Gastroesophageal sphincter (tissue), 4 donors: ENCODE results near the gene DCP2. TPM values are rescaled to one million over a fixed set of nuclear protein-coding genes. Genes with fewer than 3 reads are reported as not detected.

Experiments
- ATAC-seq: fragments of 150-250 bp; one replicate; pipeline ENCODE4 v1.9.1; 2016; ENCODE audit warnings: mild to moderate bottlenecking, moderate library complexity
- H3K27ac ChIP-seq, 4 donors: fragments of 200-600 bp; sonication (generic) in 3 of 4; 1 replicate in 3 of 4; 2 replicates in 1 of 4; pipeline ENCODE4 v1.5.1; 2016 to 2019
- H3K27me3 ChIP-seq: fragments of 200-600 bp; sonication (generic); one replicate; pipeline ENCODE4 v1.5.1; 2019
- H3K36me3 ChIP-seq, 2 donors: fragments of 200-600 bp; sonication (generic); one replicate each; pipeline ENCODE4 v1.5.1; 2019; ENCODE audit warnings: control low read depth in 1 of 2
- H3K4me1 ChIP-seq, 3 donors: fragments of 200-600 bp; sonication (generic); 1 replicate in 2 of 3; 2 replicates in 1 of 3; pipeline ENCODE4 v1.5.1; 2016 to 2019; ENCODE audit warnings: control low read depth in 2 of 3
- H3K4me3 ChIP-seq, 2 donors: fragments of 200-600 bp; sonication (generic); one replicate each; pipeline ENCODE4 v1.5.1; 2019; ENCODE audit warnings: mild to moderate bottlenecking in 1 of 2, moderate library complexity in 1 of 2
- H3K9me3 ChIP-seq, 3 donors: fragments of 200-600 bp; sonication (generic); one replicate each; pipeline ENCODE4 v1.5.1; 2017 to 2019; ENCODE audit warnings: control low read depth in 2 of 3
- EP300 ChIP-seq: sonication (generic); formaldehyde crosslinking; IDR thresholded peaks from one replicate; pipeline ENCODE4 v1.6.1; 2017; ENCODE audit warnings: antibody characterized with exemption, mild to moderate bottlenecking
- POLR2A ChIP-seq, 2 donors: fragments of 450-650 bp; IDR thresholded peaks; one replicate each; pipeline ENCODE4 v1.6.1; 2017; ENCODE audit warnings: antibody characterized with exemption in 2 of 2, mild to moderate bottlenecking in 2 of 2, moderate library complexity in 1 of 2
- POLR2AphosphoS5 ChIP-seq: sonication (generic); formaldehyde crosslinking; IDR thresholded peaks from one replicate; pipeline ENCODE4 v1.6.1; 2017; ENCODE audit warnings: antibody characterized with exemption
- WGBS, 2 donors: methylation state at CpG; one replicate each; pipeline ENCODE4 v1.1.5; 2018; ENCODE audit warnings: low coverage in 1 of 2; 5-methylcytosine and 5-hydroxymethylcytosine counted together
- total RNA-seq, 4 donors: library from RNA; depleted of rRNA; stranded (reverse); fragments of >200 nt; gene quantifications; one replicate each; pipeline ENCODE4 v1.1.0, GENCODE V29; 2016
- TF ChIP-seq, protein P1 (sequence below), 4 experiments: fragments of 200-600 bp in 2 of 4; fragments of 450-650 bp in 2 of 4; sonication (generic) in 1 of 4; IDR thresholded peaks; one replicate each; pipeline ENCODE4 v1.5.1; 2017 to 2019; ENCODE audit warnings: antibody characterized with exemption in 4 of 4, mild to moderate bottlenecking in 2 of 4, moderate library complexity in 2 of 4

DCP2 gene
- total RNA-seq, 4 donors from 2014 or later, result 13.2 to 37.6 (median 24.9) TPM

DNA sequence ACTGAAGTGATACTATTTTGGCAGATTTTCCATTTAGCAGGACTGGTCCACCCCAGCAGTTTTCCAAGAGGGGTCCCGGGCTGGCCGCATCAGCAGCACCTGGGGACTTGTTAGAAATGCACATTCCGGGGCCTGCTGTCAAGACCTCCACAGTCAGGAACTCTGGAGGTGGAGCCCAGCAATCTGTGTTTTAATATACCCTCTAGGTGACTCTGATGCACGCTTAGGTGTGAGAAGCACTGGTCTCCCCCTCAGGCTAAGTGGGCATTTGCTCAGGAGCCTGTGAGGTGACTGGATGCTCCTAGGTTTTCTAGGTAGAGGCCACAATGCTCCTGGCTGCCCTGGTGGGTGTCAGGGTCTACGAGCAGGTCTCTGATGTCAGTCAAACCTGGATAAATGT lies 81.7 kb downstream of the DCP2 start:
- Histone ChIP-seq H3K27ac (no peak overlapping the region), H3K9me3 (no peaks in the 10 kb centered on the region), H3K36me3 (peaks cover 0 to 37% of the 10 kb centered on the region in 2 donors), H3K27me3 (no peaks in the 10 kb centered on the region), H3K4me3 (no peak overlapping the region), H3K4me1 (peaks cover 0 to 17% (median 0%) of the 10 kb centered on the region in 3 donors)
- 90 to 100% methylated on average over 2 to 3 of the region's 5 CpGs for WGBS, 2 donors
- no peak for ATAC-seq
- TF ChIP-seq POLR2A (IDR thresholded peaks at IDR 0.05) (no peak), EP300 (no peak), POLR2AphosphoS5 (no peak)
- TF ChIP-seq, protein P1, sequence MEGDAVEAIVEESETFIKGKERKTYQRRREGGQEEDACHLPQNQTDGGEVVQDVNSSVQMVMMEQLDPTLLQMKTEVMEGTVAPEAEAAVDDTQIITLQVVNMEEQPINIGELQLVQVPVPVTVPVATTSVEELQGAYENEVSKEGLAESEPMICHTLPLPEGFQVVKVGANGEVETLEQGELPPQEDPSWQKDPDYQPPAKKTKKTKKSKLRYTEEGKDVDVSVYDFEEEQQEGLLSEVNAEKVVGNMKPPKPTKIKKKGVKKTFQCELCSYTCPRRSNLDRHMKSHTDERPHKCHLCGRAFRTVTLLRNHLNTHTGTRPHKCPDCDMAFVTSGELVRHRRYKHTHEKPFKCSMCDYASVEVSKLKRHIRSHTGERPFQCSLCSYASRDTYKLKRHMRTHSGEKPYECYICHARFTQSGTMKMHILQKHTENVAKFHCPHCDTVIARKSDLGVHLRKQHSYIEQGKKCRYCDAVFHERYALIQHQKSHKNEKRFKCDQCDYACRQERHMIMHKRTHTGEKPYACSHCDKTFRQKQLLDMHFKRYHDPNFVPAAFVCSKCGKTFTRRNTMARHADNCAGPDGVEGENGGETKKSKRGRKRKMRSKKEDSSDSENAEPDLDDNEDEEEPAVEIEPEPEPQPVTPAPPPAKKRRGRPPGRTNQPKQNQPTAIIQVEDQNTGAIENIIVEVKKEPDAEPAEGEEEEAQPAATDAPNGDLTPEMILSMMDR (IDR thresholded peaks at IDR 0.05), result no peak

- TF ChIP-seq POLR2A (IDR thresholded peaks at IDR 0.05) (no peak), POLR2AphosphoS5 (no peak), EP300 (no peak)
- TF ChIP-seq, protein P1 (IDR thresholded peaks at IDR 0.05), result no peak
- H3K4me1 ChIP-seq, result peaks cover 0 to 17% (median 0%) of the 10 kb centered on the region in 3 donors
- no peaks in the 10 kb centered on the region for H3K9me3 ChIP-seq
- H3K36me3 ChIP-seq, result peaks cover 0 to 37% of the 10 kb centered on the region in 2 donors
- no peaks in the 10 kb centered on the region for H3K27me3 ChIP-seq
- no peak for ATAC-seq
- 82% methylated on average over 3 of the region's 6 CpGs; no CpG with 5 or more reads in 1 of the 2 donors for WGBS, 2 donors
- no peak overlapping the region for H3K4me3 ChIP-seq
- no peak overlapping the region for H3K27ac ChIP-seq
Observed at GRCh38 chr5:113058706-113059226, 82.2 kb downstream of the DCP2 start.

DNA sequence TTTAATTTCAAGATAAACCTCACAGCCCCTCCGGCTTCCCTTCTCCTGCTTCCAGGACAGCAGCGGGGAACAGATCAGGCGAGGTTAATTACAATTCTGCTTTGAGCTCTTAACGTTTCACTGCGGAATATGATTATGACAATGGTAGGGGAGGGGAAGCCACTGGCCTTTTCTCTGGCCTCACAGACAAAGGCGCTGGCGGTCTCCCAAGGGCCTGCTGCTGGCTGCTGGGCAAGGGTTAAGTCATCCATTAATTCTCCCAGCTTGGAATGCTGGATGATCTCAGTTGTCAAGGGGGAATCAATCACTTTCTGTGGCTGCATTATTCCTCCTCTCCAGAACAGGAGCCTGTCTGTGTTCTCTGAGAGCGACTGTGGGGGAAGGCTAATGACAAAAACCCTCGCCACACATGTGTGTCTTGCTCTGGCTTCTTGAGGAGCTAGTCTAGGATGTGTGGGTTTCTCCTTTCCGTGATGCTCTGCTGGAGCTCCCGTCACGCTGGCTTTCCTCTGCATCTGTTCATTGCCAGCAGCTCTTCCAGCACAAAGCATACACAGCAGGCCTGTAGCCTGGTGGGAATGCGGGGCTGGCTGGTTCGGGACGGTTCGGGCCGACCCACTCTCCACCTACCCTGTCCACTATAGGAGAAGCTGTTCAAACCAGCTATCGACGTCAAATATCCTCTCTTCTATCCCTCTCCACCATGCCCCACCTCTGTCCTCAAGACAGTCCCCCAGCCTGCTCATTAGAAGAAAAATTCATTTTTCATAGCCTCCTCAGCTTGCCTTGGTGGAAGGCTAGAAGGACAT lies 82.8 kb downstream of the DCP2 start:
- Histone ChIP-seq H3K27ac (peak overlapping the region in 1 of 4 donors; percentile 5), H3K36me3 (peaks cover 0 to 39% of the 10 kb centered on the region in 2 donors), H3K4me1 (peaks cover 0 to 17% (median 0%) of the 10 kb centered on the region in 3 donors), H3K27me3 (no peaks in the 10 kb centered on the region), H3K4me3 (no peak overlapping the region), H3K9me3 (no peaks in the 10 kb centered on the region)
- 43 to 53% methylated on average over 11 to 12 of the region's 19 CpGs for WGBS, 2 donors
- no peak for ATAC-seq
- TF ChIP-seq EP300 (no peak), POLR2AphosphoS5 (no peak), POLR2A (IDR thresholded peaks at IDR 0.05) (no peak)
- TF ChIP-seq, protein P1 (IDR thresholded peaks at IDR 0.05), result no peak

DNA sequence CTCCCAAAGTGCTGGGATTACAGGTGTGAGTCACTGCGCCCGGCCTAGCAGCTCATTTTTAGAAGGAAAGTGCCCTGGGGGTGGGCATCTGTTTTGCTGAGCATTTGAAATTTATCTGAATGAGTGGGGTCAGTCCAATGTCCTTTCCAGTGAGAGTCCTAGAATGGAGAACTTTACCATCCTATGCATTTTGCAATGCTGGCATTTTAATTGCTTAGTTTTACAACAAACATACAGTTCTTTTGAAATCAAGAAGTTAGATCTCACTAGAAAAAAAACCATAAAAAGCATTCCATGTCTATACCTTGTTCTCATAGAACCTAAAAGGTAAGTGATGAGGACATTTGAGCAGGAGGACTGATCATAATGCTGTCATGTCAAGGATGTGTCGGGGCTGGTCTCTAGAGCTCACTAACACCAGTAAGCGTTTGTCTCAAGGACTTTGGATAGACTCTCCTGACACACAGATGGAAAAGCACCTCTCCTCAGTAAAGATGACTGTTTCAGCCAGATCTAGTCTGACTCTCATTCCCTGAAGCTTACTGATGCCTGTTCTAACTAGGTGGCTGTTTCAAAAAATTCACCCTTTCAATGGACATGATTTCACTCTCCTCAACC lies 83.9 kb downstream of the DCP2 start:
- ATAC-seq, result no peak
- Histone ChIP-seq H3K4me1 (peaks cover 0 to 17% (median 0%) of the 10 kb centered on the region in 3 donors), H3K27ac (no peak overlapping the region), H3K9me3 (no peaks in the 10 kb centered on the region), H3K4me3 (no peak overlapping the region), H3K36me3 (peaks cover 0 to 36% of the 10 kb centered on the region in 2 donors), H3K27me3 (no peaks in the 10 kb centered on the region)
- 92 to 100% methylated on average over 2 to 3 of the region's 4 CpGs for WGBS, 2 donors
- TF ChIP-seq POLR2A (IDR thresholded peaks at IDR 0.05), result no peak
